ENCODE data around the gene FUBP3.

- TF ChIP-seq CTCF (IDR thresholded peaks at IDR 0.05) (no peak), POLR2AphosphoS5 (IDR thresholded peaks at IDR 0.05) (no peak), EP300 (IDR thresholded peaks at IDR 0.05) (no peak)
Observed at GRCh38 chr9:130629443-130630070, 50.2 kb downstream of the FUBP3 start.

Data from stomach (tissue), 4 donors.